H1 (cell line): ENCODE measurements around the gene R3HDM4. TPM values are rescaled to one million over a fixed set of nuclear protein-coding genes. Genes with fewer than 3 reads are reported as not detected.
A peak's percentile ranks its signal among the peaks of the same experiment; 100 is the strongest.

Source experiments
- ASH2L ChIP-seq: fragments of 200-600, 300-600 bp; sonication (generic); IDR thresholded peaks from one replicate; pipeline ENCODE4 v1.7.1; 2017; ENCODE audit warnings: low read length
- ATF2 ChIP-seq: IDR thresholded peaks from 2 replicates; pipeline ENCODE4 v1.6.1; 2012; ENCODE audit warnings: low read length, inconsistent platforms
- BACH1 ChIP-seq: IDR thresholded peaks from 2 replicates; pipeline ENCODE4 v1.6.1; 2012; ENCODE audit warnings: low read length, improper control_type of control experiment
- CBX5 ChIP-seq: fragments of 300-800, 300-1000 bp; sonication (generic); IDR thresholded peaks from 2 replicates; pipeline ENCODE4 v1.7.1; 2016; ENCODE audit warnings: antibody characterized with exemption, low read length, low read depth
- CBX8 ChIP-seq: fragments of 300-800, 300-1000 bp; sonication (generic); IDR thresholded peaks from 2 replicates; pipeline ENCODE4 v1.7.1; 2016; ENCODE audit warnings: low read depth, low read length, borderline replicate concordance
- CHD1 ChIP-seq: IDR thresholded peaks from 2 replicates; pipeline ENCODE4 v1.6.1; 2012; ENCODE audit warnings: low read depth, low read length, improper control_type of control experiment
- CTCF ChIP-seq, 3 experiments: IDR thresholded peaks; 1 replicate in 2 of 3; 2 replicates in 1 of 3; pipeline versions ENCODE4 v1.5.1 to v1.6.1; 2011; ENCODE audit warnings: low read length in 3 of 3, mild to moderate bottlenecking in 3 of 3, inconsistent platforms in 2 of 3, low read depth in 1 of 3, moderate library complexity in 1 of 3; ENCODE audit not compliant: insufficient read depth in 1 of 3; ENCODE audit errors: control extremely low read depth in 1 of 3
- E2F6 ChIP-seq: IDR thresholded peaks from 2 replicates; pipeline ENCODE4 v1.6.1; 2012; ENCODE audit warnings: inconsistent platforms
- EZH2 ChIP-seq: fragments of 200-600 bp; sonication (generic); IDR thresholded peaks from 2 replicates; pipeline ENCODE4 v1.7.1; 2012; ENCODE audit warnings: low read depth, mild to moderate bottlenecking, moderate library complexity, low read length, inconsistent platforms; ENCODE audit not compliant: severe bottlenecking
- GTF2F1 ChIP-seq: IDR thresholded peaks from 2 replicates; pipeline ENCODE4 v1.6.1; 2012; ENCODE audit warnings: low read depth, low read length, improper control_type of control experiment, borderline replicate concordance
- MAFK ChIP-seq: IDR thresholded peaks from 2 replicates; pipeline ENCODE4 v1.6.1; 2012; ENCODE audit warnings: low read depth, mild to moderate bottlenecking, improper control_type of control experiment, low read length
- RNF2 ChIP-seq: fragments of 200-900, 300-1000 bp; sonication (generic); IDR thresholded peaks from 2 replicates; pipeline ENCODE4 v1.7.1; 2016; ENCODE audit warnings: borderline replicate concordance, low read depth, mild to moderate bottlenecking, antibody characterized with exemption, low read length; ENCODE audit not compliant: poor library complexity, severe bottlenecking; ENCODE audit errors: missing control alignments
- SIRT6 ChIP-seq: IDR thresholded peaks from one replicate; pipeline ENCODE4 v1.7.1; 2012; ENCODE audit warnings: low read length, inconsistent platforms
- SP1 ChIP-seq: IDR thresholded peaks from 2 replicates; pipeline ENCODE4 v1.6.1; 2011; ENCODE audit warnings: low read depth, low read length
- TAF7 ChIP-seq: optimal IDR thresholded peaks from 2 replicates; pipeline ENCODE3; 2011; ENCODE audit warnings: low read depth, mild to moderate bottlenecking, inconsistent platforms, low read length, moderate library complexity, borderline replicate concordance
- TBP ChIP-seq: IDR thresholded peaks from 2 replicates; pipeline ENCODE4 v1.6.1; 2011; ENCODE audit warnings: low read depth, low read length, improper control_type of control experiment
- USF2 ChIP-seq: IDR thresholded peaks from 2 replicates; pipeline ENCODE4 v1.6.1; 2011; ENCODE audit warnings: low read length, improper control_type of control experiment
- polyA plus RNA-seq, 7 experiments: library from polyadenylated mRNA; depleted of rRNA in 3 of 7; stranded (reverse) in 5 of 7; unstranded in 2 of 7; fragments of >200 nt in 5 of 7; fragments of 200-250 nt in 2 of 7; gene quantifications; 1 replicate in 5 of 7; 2 replicates in 1 of 7; 4 replicates in 1 of 7; pipeline versions ENCODE4 v1.2.1 to v1.2.3, GENCODE V29; 2011 to 2013; ENCODE audit warnings: missing spikeins in 2 of 7, mixed read lengths in 2 of 7
- total RNA-seq: library from RNA; stranded (reverse); fragmentation: NEBNext Ultra II Directional; extraction: Animal tissue kit (Norgen Biotek cat#: 25700); gene quantifications from 2 replicates; pipeline ENCODE4 v1.2.1, GENCODE V29; 2021

The R3HDM4 gene
- total and polyA plus RNA-seq, 2 of the 8 experiments (the other 6 are each of a cell fraction or from before 2014, with no cell fraction given) = 76.8 to 102 TPM

- TF ChIP-seq USF2 (peak; percentile 41; the same call in 1 of the 2 replicates), ATF2 (no peak), BACH1 (no peak), ASH2L (no peak), RNF2 (no peak), TAF7 (no peak), CBX5 (no peak), SP1 (no peak), TBP (no peak), E2F6 (peak; percentile 98), CHD1 (no peak), CTCF (IDR thresholded peaks at IDR 0.05; ENCODE audit: control extremely low read depth in 1 of 3, insufficient read depth in 1 of 3, low read depth in 1 of 3, low read length in 3 of 3) (peak; percentile 53 to 73 (median 56)), MAFK (no peak), SIRT6 (no peak), EZH2 (no peak), GTF2F1 (no peak), CBX8 (no peak)
Observed at GRCh38 chr19:861756-862580, 51.1 kb downstream of the R3HDM4 start (continued).
